Neuronal stem cell (in vitro differentiated cells): ENCODE measurements around the gene MKRN2.

Experiments
- DNase-seq: peaks from one replicate; pipeline ENCODE4 v3.0.0-alpha.2; 2013; ENCODE audit warnings: low spot score
- H2AFZ ChIP-seq: one replicate; pipeline ENCODE4 v1.6.1; 2013; ENCODE audit warnings: mild to moderate bottlenecking, low read length, inconsistent platforms
- H2AK5ac ChIP-seq: 2 replicates; pipeline ENCODE4 v1.6.1; 2013; ENCODE audit warnings: low read depth, mild to moderate bottlenecking, inconsistent platforms, low read length, moderate library complexity, mixed read lengths
- H2BK120ac ChIP-seq: 2 replicates; pipeline ENCODE4 v1.6.1; 2013; ENCODE audit warnings: low read depth, mild to moderate bottlenecking, inconsistent platforms, low read length, moderate library complexity, mixed read lengths
- H2BK12ac ChIP-seq: one replicate; pipeline ENCODE4 v1.6.1; 2013; ENCODE audit warnings: low read length, inconsistent platforms
- H2BK15ac ChIP-seq: 2 replicates; pipeline ENCODE4 v1.6.1; 2013; ENCODE audit warnings: mild to moderate bottlenecking, low read length, inconsistent platforms, mixed read lengths
- H2BK5ac ChIP-seq: one replicate; pipeline ENCODE4 v1.6.1; 2013; ENCODE audit warnings: inconsistent platforms, mild to moderate bottlenecking, low read length, moderate library complexity
- H3K14ac ChIP-seq: one replicate; pipeline ENCODE4 v1.6.1; 2013; ENCODE audit warnings: low read length, inconsistent platforms
- H3K18ac ChIP-seq: 2 replicates; pipeline ENCODE4 v1.6.1; 2013; ENCODE audit warnings: low read length, inconsistent platforms
- H3K23ac ChIP-seq: 2 replicates; pipeline ENCODE4 v1.6.1; 2013; ENCODE audit warnings: low read depth, mild to moderate bottlenecking, mixed read lengths, low read length, inconsistent platforms; ENCODE audit not compliant: poor library complexity
- H3K27ac ChIP-seq: replicated peaks from 3 replicates; pipeline ENCODE4 v1.5.1; 2013; ENCODE audit warnings: low read length, inconsistent platforms
- H3K27me3 ChIP-seq, 3 experiments: 2 replicates each; pipeline ENCODE4 v1.6.1; 2013; ENCODE audit warnings: low read length in 3 of 3, mild to moderate bottlenecking in 2 of 3, inconsistent platforms in 1 of 3, low read depth in 1 of 3, mixed read lengths in 1 of 3, moderate library complexity in 1 of 3; ENCODE audit not compliant: control insufficient read depth in 3 of 3, insufficient read depth in 3 of 3
- H3K36me3 ChIP-seq, 2 donors: replicated peaks in 1 of 2; 2 replicates each; pipeline ENCODE4 v1.6.1; 2013; ENCODE audit warnings: low read length in 2 of 2; ENCODE audit not compliant: control insufficient read depth in 2 of 2, insufficient read depth in 2 of 2
- H3K4ac ChIP-seq: 2 replicates; pipeline ENCODE4 v1.6.1; 2013; ENCODE audit warnings: inconsistent platforms, mild to moderate bottlenecking, low read length, moderate library complexity
- H3K4me1 ChIP-seq, 2 donors: 1 replicate in 1 of 2; 2 replicates in 1 of 2; pipeline ENCODE4 v1.6.1; 2013; ENCODE audit warnings: low read length in 2 of 2, low read depth in 1 of 2; ENCODE audit not compliant: control insufficient read depth in 2 of 2, insufficient read depth in 1 of 2
- H3K4me2 ChIP-seq: one replicate; pipeline ENCODE4 v1.6.1; 2013; ENCODE audit warnings: mild to moderate bottlenecking, low read length, inconsistent platforms; ENCODE audit not compliant: insufficient read depth, poor library complexity, severe bottlenecking
- H3K4me3 ChIP-seq, 2 donors: 2 replicates each; pipeline ENCODE4 v1.5.1; 2013; ENCODE audit warnings: low read length in 2 of 2, mild to moderate bottlenecking in 2 of 2, inconsistent platforms in 1 of 2, moderate library complexity in 1 of 2
- H3K79me1 ChIP-seq: one replicate; pipeline ENCODE4 v1.6.1; 2013; ENCODE audit warnings: low read depth, mild to moderate bottlenecking, inconsistent platforms, low read length, moderate library complexity
- H3K9ac ChIP-seq: one replicate; pipeline ENCODE4 v1.6.1; 2013; ENCODE audit warnings: mild to moderate bottlenecking, low read depth, low read length, inconsistent platforms; ENCODE audit not compliant: poor library complexity
- H3K9me3 ChIP-seq, 2 donors: replicated peaks in 1 of 2; 2 replicates each; pipeline versions ENCODE3 to v1.6.1; 2013; ENCODE audit warnings: low read length in 2 of 2, mild to moderate bottlenecking in 2 of 2, inconsistent platforms in 1 of 2, low read depth in 1 of 2, mixed read lengths in 1 of 2, moderate library complexity in 1 of 2; ENCODE audit not compliant: control insufficient read depth in 2 of 2, insufficient read depth in 1 of 2
- H4K8ac ChIP-seq: one replicate; pipeline ENCODE4 v1.6.1; 2013; ENCODE audit warnings: low read depth, mild to moderate bottlenecking, inconsistent platforms, low read length, moderate library complexity
- H4K91ac ChIP-seq: one replicate; pipeline ENCODE4 v1.6.1; 2013; ENCODE audit warnings: low read length, low read depth, mild to moderate bottlenecking, inconsistent platforms; ENCODE audit not compliant: poor library complexity
- WGBS, 2 donors: extraction: QIAGEN DNeasy Blood & Tissue Kit; methylation state at CpG; one replicate each; pipeline ENCODE4 v1.1.7; 2013; ENCODE audit warnings: missing lambda C conversion rate in 2 of 2, mixed read lengths in 1 of 2; ENCODE audit not compliant: insufficient read length in 2 of 2, insufficient replicate concordance in 1 of 2; ENCODE audit errors: extremely low coverage in 2 of 2; 5-methylcytosine and 5-hydroxymethylcytosine counted together

MKRN2 gene

GRCh38 chr3:12608376-12608775 lies 51.5 kb downstream of the MKRN2 start:
- Histone ChIP-seq H3K27ac (no peak overlapping the region), H3K4me1 (no peaks in the 10 kb centered on the region), H2BK15ac (no peak overlapping the region), H3K79me1 (no peaks in the 10 kb centered on the region), H4K91ac (no peak overlapping the region), H3K18ac (no peak overlapping the region), H2AFZ (no peak overlapping the region), H2BK5ac (no peak overlapping the region), H4K8ac (no peak overlapping the region), H2AK5ac (no peak overlapping the region), H3K9me3 (no peaks in the 10 kb centered on the region), H3K4ac (no peak overlapping the region), H3K23ac (no peak overlapping the region), H2BK120ac (no peak overlapping the region), H2BK12ac (no peak overlapping the region), H3K4me2 (no peak overlapping the region), H3K4me3 (no peak overlapping the region), H3K14ac (no peak overlapping the region), H3K36me3 (peaks cover 20 to 96% of the 10 kb centered on the region in 2 donors), H3K9ac (no peak overlapping the region), H3K27me3 (no peaks in the 10 kb centered on the region)
- WGBS, 2 donors, result no CpG with 5 or more reads among the region's 1 CpG
- no peak for DNase-seq

- Histone ChIP-seq H2BK5ac (no peak overlapping the region), H3K9ac (no peak overlapping the region), H3K4ac (no peak overlapping the region), H3K27ac (no peak overlapping the region), H2BK12ac (no peak overlapping the region), H4K8ac (no peak overlapping the region), H3K4me3 (no peak overlapping the region), H2BK15ac (no peak overlapping the region), H3K27me3 (no peaks in the 10 kb centered on the region), H3K4me1 (no peaks in the 10 kb centered on the region), H2BK120ac (no peak overlapping the region), H2AK5ac (no peak overlapping the region), H3K36me3 (peaks cover 17 to 96% of the 10 kb centered on the region in 2 donors), H3K9me3 (no peaks in the 10 kb centered on the region), H3K18ac (no peak overlapping the region), H2AFZ (no peak overlapping the region), H3K23ac (no peak overlapping the region), H3K14ac (no peak overlapping the region), H3K79me1 (no peaks in the 10 kb centered on the region), H3K4me2 (no peak overlapping the region), H4K91ac (no peak overlapping the region)
- DNase-seq, result no peak
- no CpG with 5 or more reads among the region's 5 CpGs for WGBS, 2 donors
These were observed 54.2 kb downstream of the MKRN2 start for GRCh38 chr3:12611117-12611516.

GRCh38 chr3:12612514-12613226 lies 55.8 kb downstream of the MKRN2 start:
- no peak for DNase-seq
- Histone ChIP-seq H3K14ac (no peak overlapping the region), H2BK12ac (no peak overlapping the region), H3K4me3 (no peak overlapping the region), H4K91ac (no peak overlapping the region), H2BK5ac (no peak overlapping the region), H2AK5ac (no peak overlapping the region), H3K27me3 (no peaks in the 10 kb centered on the region), H3K4me1 (no peaks in the 10 kb centered on the region), H3K9ac (no peak overlapping the region), H3K4me2 (no peak overlapping the region), H2AFZ (no peak overlapping the region), H3K18ac (no peak overlapping the region), H3K27ac (no peak overlapping the region), H3K79me1 (no peaks in the 10 kb centered on the region), H2BK120ac (no peak overlapping the region), H2BK15ac (no peak overlapping the region), H3K36me3 (peaks cover 20 to 97% of the 10 kb centered on the region in 2 donors), H3K23ac (no peak overlapping the region), H3K4ac (no peak overlapping the region), H4K8ac (no peak overlapping the region), H3K9me3 (no peaks in the 10 kb centered on the region)
- no CpG with 5 or more reads among the region's 6 CpGs for WGBS, 2 donors

GRCh38 chr3:12613250-12613649 lies 56.4 kb downstream of the MKRN2 start:
- no peak overlapping the region for H2AK5ac ChIP-seq
- no peak overlapping the region for H3K4me2 ChIP-seq
- no peak overlapping the region for H3K4me3 ChIP-seq
- H3K18ac ChIP-seq, result no peak overlapping the region
- no peak for DNase-seq
- H3K27ac ChIP-seq, result no peak overlapping the region
- H3K4me1 ChIP-seq, result no peaks in the 10 kb centered on the region
- no peaks in the 10 kb centered on the region for H3K79me1 ChIP-seq
- no peaks in the 10 kb centered on the region for H3K9me3 ChIP-seq
- WGBS, 2 donors, result no CpG with 5 or more reads among the region's 4 CpGs
- no peak overlapping the region for H3K23ac ChIP-seq
- H4K8ac ChIP-seq, result no peak overlapping the region
- H2AFZ ChIP-seq, result no peak overlapping the region
- H2BK15ac ChIP-seq, result no peak overlapping the region
- H3K9ac ChIP-seq, result no peak overlapping the region
- H3K14ac ChIP-seq, result no peak overlapping the region
- H2BK5ac ChIP-seq, result no peak overlapping the region
- H2BK12ac ChIP-seq, result no peak overlapping the region
- no peak overlapping the region for H4K91ac ChIP-seq
- H3K27me3 ChIP-seq, result no peaks in the 10 kb centered on the region
- no peak overlapping the region for H2BK120ac ChIP-seq
- H3K4ac ChIP-seq, result no peak overlapping the region
- H3K36me3 ChIP-seq, result peaks cover 18 to 98% of the 10 kb centered on the region in 2 donors
